Measurements from ENCODE around the gene EBNA1BP2.

- TF ChIP-seq POLR2A (IDR thresholded peaks at IDR 0.05; ENCODE audit: low read depth, low read length) = no peak
- TF ChIP-seq TAF1 (IDR thresholded peaks at IDR 0.05; ENCODE audit: borderline replicate concordance, low read depth, low read length) = no peak
- TF ChIP-seq POLR2AphosphoS5 (IDR thresholded peaks at IDR 0.05; ENCODE audit: low read depth, low read length) = no peak
These were observed 35.3 kb upstream of the EBNA1BP2 start for GRCh38 chr1:43207229-43207853.
